ENCODE data around the gene DHRS3. TPM values are rescaled to one million over a fixed set of nuclear protein-coding genes. Genes with fewer than 3 reads are reported as not detected.

The DHRS3 gene
- total and polyA plus RNA-seq, 2 of the 13 experiments (the other 11 are each of a cell fraction or from before 2014, with no cell fraction given), result 48.5 to 90.5 TPM

GRCh38 chr1:12604114-12604874 is 13.7 kb downstream of the DHRS3 start (continued):
- no peak for TF ChIP-seq ZNF546 (CRISPR knock-in tag; conservative IDR thresholded peaks at IDR 0.05)
- TF ChIP-seq TCF7L2 (IDR thresholded peaks at IDR 0.05; ENCODE audit: low read depth, low read length), result no peak
- TF ChIP-seq HIVEP1 (CRISPR knock-in tag; IDR thresholded peaks at IDR 0.05), result peak; percentile 83
- no peak for TF ChIP-seq PHB2 (IDR thresholded peaks at IDR 0.05; ENCODE audit: partially characterized antibody)
- TF ChIP-seq EHMT2 (IDR thresholded peaks at IDR 0.05; ENCODE audit: borderline replicate concordance, low read depth, low read length), result no peak
- TF ChIP-seq TCF7 (IDR thresholded peaks at IDR 0.05; ENCODE audit: low read depth), result peak; percentile 70
- peak; percentile 63; the same call in 1 of the 2 replicates for TF ChIP-seq BCL3 (CRISPR knock-in tag; IDR thresholded peaks at IDR 0.05)
- TF ChIP-seq ZNF205 (CRISPR knock-in tag; IDR thresholded peaks at IDR 0.05), result no peak
- peak; percentile 91 for TF ChIP-seq HMG20B (CRISPR knock-in tag; conservative IDR thresholded peaks at IDR 0.05)
- TF ChIP-seq KDM6A (CRISPR knock-in tag; IDR thresholded peaks at IDR 0.05; ENCODE audit: low read depth), result 0 out of 2 replicates have a peak, but pooled peaks have one; percentile 52
- no peak for TF ChIP-seq ZC3H4 (CRISPR knock-in tag; IDR thresholded peaks at IDR 0.05; ENCODE audit: borderline replicate concordance)
- no peak for TF ChIP-seq PRDM4 (CRISPR knock-in tag; IDR thresholded peaks at IDR 0.05; ENCODE audit: borderline replicate concordance)
- peak; percentile 90; the same call in 1 of the 2 replicates for TF ChIP-seq MIER3 (CRISPR knock-in tag; IDR thresholded peaks at IDR 0.05; ENCODE audit: borderline replicate concordance)
- no peak for TF ChIP-seq ZSCAN5A (CRISPR knock-in tag; IDR thresholded peaks at IDR 0.05; ENCODE audit: borderline replicate concordance)
- TF ChIP-seq NR2F1 (CRISPR knock-in tag; IDR thresholded peaks at IDR 0.05), result peak; percentile 91 to 95
- TF ChIP-seq ZNF589 (CRISPR knock-in tag; conservative IDR thresholded peaks at IDR 0.05), result no peak
- TF ChIP-seq PITX1 (CRISPR knock-in tag; IDR thresholded peaks at IDR 0.05), result peak; percentile 92
- TF ChIP-seq ZZZ3 (CRISPR knock-in tag; IDR thresholded peaks at IDR 0.05; ENCODE audit: borderline replicate concordance), result no peak
- TF ChIP-seq MEIS2 (CRISPR knock-in tag; IDR thresholded peaks at IDR 0.05), result no peak
- no peak for TF ChIP-seq ZNF3 (CRISPR knock-in tag; IDR thresholded peaks at IDR 0.05)
- TF ChIP-seq ZFYVE20 (CRISPR knock-in tag; IDR thresholded peaks at IDR 0.05; ENCODE audit: borderline replicate concordance, low read depth), result no peak
- peak; percentile 99 for TF ChIP-seq FOXP4 (CRISPR knock-in tag; IDR thresholded peaks at IDR 0.05)
